HepG2 (cell line): ENCODE measurements around the gene PARVB. TPM values are rescaled to one million over a fixed set of nuclear protein-coding genes. Genes with fewer than 3 reads are reported as not detected.

ENCODE experiments used
- ATAC-seq: fragments of 200-7000 bp; cut with Tn5 transposase; 3 replicates; pipeline ENCODE4 v1.9.1; 2020; ENCODE audit warnings: mild to moderate bottlenecking, moderate library complexity
- BruUV-seq: library from RNA; stranded (reverse); fragments of 400-500 nt; replicated peaks from 2 replicates; lab custom pipeline; 2021; lab: Mats Ljungman, UMichigan
- CTCF ChIA-PET: fragments of 300-600 bp; formaldehyde crosslinking; extraction: SDS; loops from one replicate; lab custom pipeline; 2021; ENCODE audit warnings: low total read pairs, inconsistent platforms, low intra/inter-chr PET ratio; lab: Yijun Ruan, JAX
- POLR2A ChIA-PET: fragments of 350-600 bp; sonication (Branson Sonifier 250); formaldehyde crosslinking; loops from one replicate; lab custom pipeline; 2020; ENCODE audit warnings: antibody characterized with exemption, inconsistent platforms; lab: Yijun Ruan, JAX
- DNase-seq: peaks from one replicate; pipeline ENCODE4 v3.0.0-alpha.2; 2015; ENCODE audit warnings: low spot score
- FAIRE-seq: peaks from 3 replicates; lab custom pipeline; 2011; peaks lifted over from hg19 to GRCh38; lab: Jason Lieb, UNC
- H2AFZ ChIP-seq: one replicate; pipeline ENCODE4 v1.6.1; 2011; ENCODE audit warnings: low read length, inconsistent platforms
- H3K27ac ChIP-seq: fragments of 300-600 bp; 3 replicates; pipeline ENCODE4 v1.8.0; 2011; ENCODE audit warnings: mixed run types, mild to moderate bottlenecking, mixed read lengths, low read length, inconsistent platforms; ENCODE audit not compliant: insufficient read depth; ENCODE audit errors: extremely low read length
- H3K27me3 ChIP-seq, 2 experiments: fragments of 200-600 bp in 1 of 2; 2 replicates in 1 of 2; 3 replicates in 1 of 2; pipeline versions ENCODE4 v1.6.0 to v1.8.0; 2011; ENCODE audit warnings: low read length in 2 of 2, mild to moderate bottlenecking in 2 of 2, moderate library complexity in 2 of 2, inconsistent platforms in 1 of 2; ENCODE audit not compliant: insufficient read depth in 2 of 2, control insufficient read depth in 1 of 2
- H3K36me3 ChIP-seq, 2 experiments: fragments of 200-600 bp in 1 of 2; replicated peaks in 1 of 2; 2 replicates in 1 of 2; 3 replicates in 1 of 2; pipeline versions ENCODE4 v1.5.1 to v1.8.0; 2011; ENCODE audit warnings: low read length in 2 of 2, inconsistent platforms in 1 of 2; ENCODE audit not compliant: insufficient read depth in 2 of 2, control insufficient read depth in 1 of 2
- H3K4me1 ChIP-seq: 2 replicates; pipeline ENCODE4 v1.5.1; 2012; ENCODE audit warnings: low read length, inconsistent platforms; ENCODE audit not compliant: insufficient read depth
- H3K4me2 ChIP-seq: 2 replicates; pipeline ENCODE4 v1.6.0; 2011; ENCODE audit warnings: low read depth, low read length, inconsistent platforms
- H3K4me3 ChIP-seq, 3 experiments: fragments of 200-600 bp in 1 of 3; sonication (generic), shearing (Covaris generic) in 1 of 3; replicated peaks in 1 of 3; 2 replicates each; pipeline ENCODE4 v1.5.1; 2011 to 2016; ENCODE audit warnings: low read length in 3 of 3, inconsistent platforms in 2 of 3, low read depth in 2 of 3, mild to moderate bottlenecking in 2 of 3, control low read depth in 1 of 3, mixed read lengths in 1 of 3; ENCODE audit not compliant: insufficient read depth in 1 of 3
- H3K79me2 ChIP-seq: one replicate; pipeline ENCODE4 v1.6.1; 2011; ENCODE audit warnings: low read length, inconsistent platforms; ENCODE audit not compliant: insufficient read depth
- H3K9ac ChIP-seq: 2 replicates; pipeline ENCODE4 v1.6.0; 2011; ENCODE audit warnings: mild to moderate bottlenecking, low read depth, low read length, inconsistent platforms; ENCODE audit not compliant: insufficient read depth
- H3K9me3 ChIP-seq: 2 replicates; pipeline ENCODE4 v1.5.1; 2012; ENCODE audit warnings: mild to moderate bottlenecking, low read length
- H4K20me1 ChIP-seq: 2 replicates; pipeline ENCODE4 v1.6.0; 2011; ENCODE audit warnings: inconsistent platforms, mild to moderate bottlenecking, low read length, moderate library complexity; ENCODE audit not compliant: insufficient read depth
- ATF7 ChIP-seq, 2 experiments: fragments of 450-650 bp in 1 of 2; sonication (generic) in 1 of 2; formaldehyde crosslinking in 1 of 2; IDR thresholded peaks; 2 replicates each; pipeline versions ENCODE4 v1.4.0 to v1.6.1; 2016 to 2020; ENCODE audit warnings: antibody characterized with exemption in 1 of 2, mild to moderate bottlenecking in 1 of 2, missing genetic modification reagents in 1 of 2
- CREB1 ChIP-seq, 2 experiments: fragments of 450-650 bp in 1 of 2; IDR thresholded peaks; 2 replicates each; pipeline ENCODE4 v1.6.1; 2016 to 2017; ENCODE audit warnings: control low read depth in 1 of 2, mild to moderate bottlenecking in 1 of 2, missing compliant biosample characterization in 1 of 2, missing genetic modification characterization in 1 of 2
- FOXA1 ChIP-seq, 2 experiments: fragments of 450-650 bp in 1 of 2; sonication (generic) in 1 of 2; formaldehyde crosslinking in 1 of 2; IDR thresholded peaks; 2 replicates each; pipeline versions ENCODE4 v1.4.0 to v1.6.1; 2016 to 2020; ENCODE audit warnings: missing genetic modification reagents in 1 of 2
- IKZF1 ChIP-seq: fragments of 450-650 bp; IDR thresholded peaks from 2 replicates; pipeline ENCODE4 v1.7.1; 2016
- KLF6 ChIP-seq: IDR thresholded peaks from 2 replicates; pipeline ENCODE4 v1.8.0; 2016; ENCODE audit warnings: missing biosample characterization, missing genetic modification reagents
- SP5 ChIP-seq: IDR thresholded peaks from 2 replicates; pipeline ENCODE4 v1.6.1; 2016; ENCODE audit warnings: low read depth, borderline replicate concordance
- TARDBP ChIP-seq: sonication (generic); formaldehyde crosslinking; IDR thresholded peaks from 2 replicates; pipeline ENCODE4 v1.8.0; 2022; ENCODE audit warnings: mild to moderate bottlenecking, missing genetic modification reagents
- ZNF143 ChIP-seq: sonication (generic); formaldehyde crosslinking; IDR thresholded peaks from 2 replicates; pipeline ENCODE4 v1.4.0; 2020; ENCODE audit warnings: missing genetic modification reagents
- ZNF282 ChIP-seq: fragments of 450-650 bp; IDR thresholded peaks from 2 replicates; pipeline ENCODE4 v1.6.1; 2018; ENCODE audit not compliant: partially characterized antibody
- WGBS: methylation state at CpG from one replicate; pipeline ENCODE4 v1.1.6; 2017; ENCODE audit warnings: low lambda C conversion rate; 5-methylcytosine and 5-hydroxymethylcytosine counted together
- in situ Hi-C: cut with HindIII; loops from 2 replicates; pipeline ENCODE4 v1.10.0; 2017; ENCODE audit warnings: low pct_unique_long_range_greater_than_20kb; ENCODE audit not compliant: extremely low pct_ligation_motif_present
- intact Hi-C: fragments of 100-400 bp; cut with micrococcal nuclease; formaldehyde crosslinking; loops from one replicate; pipeline ENCODE4 v1.10.0; 2022; ENCODE audit not compliant: unreplicated experiment
- polyA plus RNA-seq, 8 experiments: library from polyadenylated mRNA; depleted of rRNA in 3 of 8; stranded (reverse) in 7 of 8; unstranded in 1 of 8; fragments of >200 nt; fragmentation: Illumina TruSeq in 4 of 8; extraction: Trizol in 4 of 8; gene quantifications; 2 replicates each; pipeline versions ENCODE4 v1.2.1 to v1.2.3, GENCODE V29; 2011 to 2016; ENCODE audit warnings: low read depth in 4 of 8, missing spikeins in 1 of 8, mixed read lengths in 1 of 8; ENCODE audit not compliant: insufficient read depth in 1 of 8
- total RNA-seq, 5 experiments: library from RNA; depleted of rRNA; stranded (reverse); fragments of >200 nt; fragmentation: Illumina TruSeq; extraction: Trizol; gene quantifications; 2 replicates each; pipeline ENCODE4 v1.2.3, GENCODE V29; 2016; ENCODE audit warnings: low read depth in 1 of 5
- TF ChIP-seq, protein P1 (sequence below): sonication (generic); formaldehyde crosslinking; IDR thresholded peaks from 2 replicates; pipeline ENCODE4 v1.4.0; 2020; ENCODE audit warnings: missing genetic modification reagents, borderline replicate concordance

PARVB gene
- total and polyA plus RNA-seq, 2 of the 13 experiments (the other 11 are each of a cell fraction or from before 2014, with no cell fraction given), result 0.11 to 0.15 TPM

DNA sequence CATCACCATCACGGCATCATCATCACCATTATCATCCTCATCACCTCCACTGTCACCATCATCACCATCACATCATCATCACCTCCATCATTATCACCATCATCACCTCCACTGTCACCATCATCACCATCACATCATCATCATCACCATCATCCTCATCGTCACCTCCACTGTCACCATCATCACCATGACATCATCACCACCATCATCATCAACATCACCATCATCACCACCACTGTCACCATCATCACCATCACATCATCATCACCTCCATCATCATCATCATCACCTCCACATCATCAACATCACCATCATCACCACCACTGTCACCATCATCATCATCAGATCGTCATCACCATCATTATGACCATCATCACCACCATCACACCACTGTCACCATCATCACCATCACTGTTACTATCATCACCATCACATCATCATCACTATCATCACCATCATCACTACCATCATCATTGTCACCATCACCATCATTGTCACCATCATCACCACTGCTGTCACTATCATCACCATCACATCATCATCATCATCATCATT, 189.5 kb downstream of the PARVB start:
- DNase-seq (no peak), FAIRE-seq (no peak)
- H3K9ac ChIP-seq, result no peak overlapping the region
- intact Hi-C loops, result no loop called here
- no peaks in the 10 kb centered on the region for H3K9me3 ChIP-seq
- ChIA-PET CTCF (no interaction called here), POLR2A (no interaction called here)
- in situ Hi-C loops, result no loop called here
- H3K4me3 ChIP-seq, result no peak overlapping the region
- H3K4me2 ChIP-seq, result no peak overlapping the region
- no peak overlapping the region for H3K27ac ChIP-seq
- no peak overlapping the region for H2AFZ ChIP-seq
- TF ChIP-seq SP5 (CRISPR knock-in tag) (no peak), CREB1 (IDR thresholded peaks at IDR 0.05) (peak; percentile 99), CREB1 (CRISPR knock-in tag; IDR thresholded peaks at IDR 0.05) (no peak), ZNF282 (peak; percentile 38), ZNF143 (no peak), ATF7 (IDR thresholded peaks at IDR 0.05) (peak; percentile 99), ATF7 (CRISPR knock-in tag; IDR thresholded peaks at IDR 0.05) (no peak), KLF6 (CRISPR knock-in tag) (no peak), TARDBP (no peak), FOXA1 (IDR thresholded peaks at IDR 0.05) (0 out of 2 replicates have a peak, but pooled peaks have one; percentile 25), FOXA1 (CRISPR knock-in tag; IDR thresholded peaks at IDR 0.05) (no peak), IKZF1 (peak; percentile 61; the same call in 1 of the 2 replicates)
- TF ChIP-seq, protein P1, sequence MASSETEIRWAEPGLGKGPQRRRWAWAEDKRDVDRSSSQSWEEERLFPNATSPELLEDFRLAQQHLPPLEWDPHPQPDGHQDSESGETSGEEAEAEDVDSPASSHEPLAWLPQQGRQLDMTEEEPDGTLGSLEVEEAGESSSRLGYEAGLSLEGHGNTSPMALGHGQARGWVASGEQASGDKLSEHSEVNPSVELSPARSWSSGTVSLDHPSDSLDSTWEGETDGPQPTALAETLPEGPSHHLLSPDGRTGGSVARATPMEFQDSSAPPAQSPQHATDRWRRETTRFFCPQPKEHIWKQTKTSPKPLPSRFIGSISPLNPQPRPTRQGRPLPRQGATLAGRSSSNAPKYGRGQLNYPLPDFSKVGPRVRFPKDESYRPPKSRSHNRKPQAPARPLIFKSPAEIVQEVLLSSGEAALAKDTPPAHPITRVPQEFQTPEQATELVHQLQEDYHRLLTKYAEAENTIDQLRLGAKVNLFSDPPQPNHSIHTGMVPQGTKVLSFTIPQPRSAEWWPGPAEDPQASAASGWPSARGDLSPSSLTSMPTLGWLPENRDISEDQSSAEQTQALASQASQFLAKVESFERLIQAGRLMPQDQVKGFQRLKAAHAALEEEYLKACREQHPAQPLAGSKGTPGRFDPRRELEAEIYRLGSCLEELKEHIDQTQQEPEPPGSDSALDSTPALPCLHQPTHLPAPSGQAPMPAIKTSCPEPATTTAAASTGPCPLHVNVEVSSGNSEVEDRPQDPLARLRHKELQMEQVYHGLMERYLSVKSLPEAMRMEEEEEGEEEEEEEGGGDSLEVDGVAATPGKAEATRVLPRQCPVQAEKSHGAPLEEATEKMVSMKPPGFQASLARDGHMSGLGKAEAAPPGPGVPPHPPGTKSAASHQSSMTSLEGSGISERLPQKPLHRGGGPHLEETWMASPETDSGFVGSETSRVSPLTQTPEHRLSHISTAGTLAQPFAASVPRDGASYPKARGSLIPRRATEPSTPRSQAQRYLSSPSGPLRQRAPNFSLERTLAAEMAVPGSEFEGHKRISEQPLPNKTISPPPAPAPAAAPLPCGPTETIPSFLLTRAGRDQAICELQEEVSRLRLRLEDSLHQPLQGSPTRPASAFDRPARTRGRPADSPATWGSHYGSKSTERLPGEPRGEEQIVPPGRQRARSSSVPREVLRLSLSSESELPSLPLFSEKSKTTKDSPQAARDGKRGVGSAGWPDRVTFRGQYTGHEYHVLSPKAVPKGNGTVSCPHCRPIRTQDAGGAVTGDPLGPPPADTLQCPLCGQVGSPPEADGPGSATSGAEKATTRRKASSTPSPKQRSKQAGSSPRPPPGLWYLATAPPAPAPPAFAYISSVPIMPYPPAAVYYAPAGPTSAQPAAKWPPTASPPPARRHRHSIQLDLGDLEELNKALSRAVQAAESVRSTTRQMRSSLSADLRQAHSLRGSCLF (CRISPR knock-in tag), result no peak
- TF ChIP-seq, all 625 proteins: peak for 5
- Histone ChIP-seq H3K36me3 (no peaks in the 10 kb centered on the region), H3K27me3 (no peaks in the 10 kb centered on the region; a peak in 1 of 5 replicates), H3K79me2 (no peaks in the 10 kb centered on the region), H3K4me1 (no peaks in the 10 kb centered on the region), H4K20me1 (no peaks in the 10 kb centered on the region)
- no TSS peak for BruUV-seq
- WGBS, result 1% methylated on average over 3 of the region's 3 CpGs
- no peak for ATAC-seq
